GM12878 (cell line): ENCODE data around the gene NOS1. TPM values are rescaled to one million over a fixed set of nuclear protein-coding genes. Genes with fewer than 3 reads are reported as not detected.

Source experiments
- polyA plus RNA-seq, 11 experiments: library from polyadenylated mRNA; depleted of rRNA in 4 of 11; unstranded in 6 of 11; stranded (reverse) in 5 of 11; fragments of >200 nt; fragmentation: Nextera tagmentation in 4 of 11; fragmentation: Illumina TruSeq in 1 of 11; extraction: Ambion mirVana in 4 of 11; extraction: Trizol in 1 of 11; gene quantifications; 1 replicate in 1 of 11; 2 replicates in 10 of 11; pipeline versions ENCODE4 v1.2.1 to v1.2.3, GENCODE V29; 2011 to 2016; ENCODE audit warnings: inconsistent platforms in 2 of 11, missing spikeins in 2 of 11, low read depth in 1 of 11
- total RNA-seq, 4 experiments: library from RNA; depleted of rRNA in 3 of 4; stranded (reverse); fragments of >200 nt in 3 of 4; fragmentation: Illumina TruSeq in 1 of 4; extraction: Trizol in 1 of 4; gene quantifications; 2 replicates each; pipeline versions ENCODE4 v1.2.1 to v1.2.3, GENCODE V29; 2013 to 2021

NOS1 gene
- total and polyA plus RNA-seq, 10 of the 15 experiments (the other 5 are each of a cell fraction or from before 2014, with no cell fraction given) = under 0.01 to 0.04 (median 0.01) TPM; not detected in 7

Other genes starting within 250 kb of the NOS1 start
- gene FBXO21, start 171.2 kb downstream of the NOS1 start, total RNA-seq (2014; rRNA removed) = 20.1 and 32.6 TPM in 2 replicates
- 11.9 and 12.7 TPM in 2 replicates for gene FBXO21, start 171.2 kb downstream of the NOS1 start, total RNA-seq (2014; rRNA removed; fragmentation: Illumina TruSeq; extraction: Trizol)
- 21.8 and 25.1 TPM in 2 replicates for gene FBXO21, start 171.2 kb downstream of the NOS1 start, total RNA-seq (2021)
- gene FBXO21, start 171.2 kb downstream of the NOS1 start, polyA plus RNA-seq (2011; rRNA removed) = 15.7 and 16.0 TPM in 2 replicates
- gene FBXO21, start 171.2 kb downstream of the NOS1 start, polyA plus RNA-seq (2014; fragmentation: Illumina TruSeq; extraction: Trizol) = 11.5 and 15.4 TPM in 2 replicates
- 1 to 10 TPM; 5.5 to 9.4 TPM for gene FBXO21, start 171.2 kb downstream of the NOS1 start, polyA plus RNA-seq (2014; fragmentation: Nextera tagmentation; extraction: Ambion mirVana)
- gene FBXO21, start 171.2 kb downstream of the NOS1 start, polyA plus RNA-seq (2014; rRNA removed) = 26.4 TPM in 2 replicates
- gene FBXO21, start 171.2 kb downstream of the NOS1 start, polyA plus RNA-seq (2016; fragmentation: Nextera tagmentation; extraction: Ambion mirVana) = 10 to 100 TPM; 24.0 to 25.6 TPM